Neural cell (in vitro differentiated cells): ENCODE measurements around the gene ZNF346.

Experiments used
- EP300 ChIP-seq: fragments of 450-650 bp; conservative IDR thresholded peaks from 2 replicates; pipeline ENCODE4 v1.6.1; 2014; ENCODE audit warnings: antibody characterized with exemption, mild to moderate bottlenecking, moderate library complexity; ENCODE audit not compliant: poor library complexity, severe bottlenecking
- EZH2 ChIP-seq: fragments of 200-600, 300-800 bp; shearing (Covaris generic), sonication (generic); IDR thresholded peaks from 2 replicates; pipeline ENCODE4 v1.6.1; 2014; ENCODE audit warnings: antibody characterized with exemption, low read length, borderline replicate concordance, mild to moderate bottlenecking; ENCODE audit not compliant: insufficient read depth, poor library complexity, severe bottlenecking
- POLR2AphosphoS5 ChIP-seq: IDR thresholded peaks from 2 replicates; pipeline ENCODE4 v1.6.1; 2012
- RAD21 ChIP-seq: fragments of 450-650 bp; conservative IDR thresholded peaks from 2 replicates; pipeline ENCODE4 v1.6.1; 2014; ENCODE audit warnings: antibody characterized with exemption, mild to moderate bottlenecking, moderate library complexity
- TAF1 ChIP-seq: IDR thresholded peaks from 2 replicates; pipeline ENCODE4 v1.6.1; 2012; ENCODE audit warnings: low read depth
- TF ChIP-seq, protein P1 (sequence below): fragments of 450-650 bp; IDR thresholded peaks from 2 replicates; pipeline ENCODE4 v1.5.1; 2014; ENCODE audit warnings: antibody characterized with exemption, mild to moderate bottlenecking, moderate library complexity; ENCODE audit not compliant: poor library complexity, severe bottlenecking
- TF ChIP-seq, protein P2 (sequence below): IDR thresholded peaks from 2 replicates; pipeline ENCODE4 v1.6.1; 2012; ENCODE audit warnings: borderline replicate concordance

DNA sequence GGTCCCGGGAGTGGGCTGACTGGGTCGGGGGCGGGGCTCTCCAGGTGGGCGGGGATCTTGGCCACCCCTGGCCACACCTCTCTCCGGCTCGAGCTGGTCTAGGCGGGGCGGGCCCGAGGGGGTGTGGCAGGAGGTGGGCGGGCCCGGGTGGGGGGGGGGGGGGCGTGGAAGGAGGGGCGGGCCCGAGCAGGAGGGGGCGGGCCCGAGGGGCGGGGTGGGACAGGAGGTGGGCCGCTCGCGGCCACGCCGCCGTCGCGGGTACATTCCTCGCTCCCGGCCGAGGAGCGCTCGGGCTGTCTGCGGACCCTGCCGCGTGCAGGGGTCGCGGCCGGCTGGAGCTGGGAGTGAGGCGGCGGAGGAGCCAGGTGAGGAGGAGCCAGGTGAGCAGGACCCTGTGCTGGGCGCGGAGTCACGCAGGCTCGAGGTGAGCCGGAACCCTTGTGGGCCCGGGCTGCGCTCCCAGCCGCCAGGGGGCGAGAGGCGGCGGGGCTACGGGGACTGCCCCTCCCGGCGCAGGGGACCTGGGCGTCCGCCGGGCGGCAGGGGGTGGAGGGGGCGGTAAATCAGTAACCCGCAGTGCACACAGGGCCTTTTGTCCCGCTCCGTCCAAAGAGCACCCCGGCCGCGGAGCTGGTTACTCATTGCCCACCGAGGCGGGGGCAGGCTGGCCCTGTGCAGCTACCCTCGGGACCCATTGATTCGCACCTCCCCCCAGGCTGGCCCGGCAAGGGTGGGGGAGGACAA, 64.3 kb downstream of the ZNF346 start, which contains the start of gene FGFR4:
- TF ChIP-seq, protein P1, sequence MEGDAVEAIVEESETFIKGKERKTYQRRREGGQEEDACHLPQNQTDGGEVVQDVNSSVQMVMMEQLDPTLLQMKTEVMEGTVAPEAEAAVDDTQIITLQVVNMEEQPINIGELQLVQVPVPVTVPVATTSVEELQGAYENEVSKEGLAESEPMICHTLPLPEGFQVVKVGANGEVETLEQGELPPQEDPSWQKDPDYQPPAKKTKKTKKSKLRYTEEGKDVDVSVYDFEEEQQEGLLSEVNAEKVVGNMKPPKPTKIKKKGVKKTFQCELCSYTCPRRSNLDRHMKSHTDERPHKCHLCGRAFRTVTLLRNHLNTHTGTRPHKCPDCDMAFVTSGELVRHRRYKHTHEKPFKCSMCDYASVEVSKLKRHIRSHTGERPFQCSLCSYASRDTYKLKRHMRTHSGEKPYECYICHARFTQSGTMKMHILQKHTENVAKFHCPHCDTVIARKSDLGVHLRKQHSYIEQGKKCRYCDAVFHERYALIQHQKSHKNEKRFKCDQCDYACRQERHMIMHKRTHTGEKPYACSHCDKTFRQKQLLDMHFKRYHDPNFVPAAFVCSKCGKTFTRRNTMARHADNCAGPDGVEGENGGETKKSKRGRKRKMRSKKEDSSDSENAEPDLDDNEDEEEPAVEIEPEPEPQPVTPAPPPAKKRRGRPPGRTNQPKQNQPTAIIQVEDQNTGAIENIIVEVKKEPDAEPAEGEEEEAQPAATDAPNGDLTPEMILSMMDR, result no peak
- TF ChIP-seq POLR2AphosphoS5 (no peak), RAD21 (no peak), EP300 (no peak), TAF1 (no peak), EZH2 (no peak)
- TF ChIP-seq, protein P2, sequence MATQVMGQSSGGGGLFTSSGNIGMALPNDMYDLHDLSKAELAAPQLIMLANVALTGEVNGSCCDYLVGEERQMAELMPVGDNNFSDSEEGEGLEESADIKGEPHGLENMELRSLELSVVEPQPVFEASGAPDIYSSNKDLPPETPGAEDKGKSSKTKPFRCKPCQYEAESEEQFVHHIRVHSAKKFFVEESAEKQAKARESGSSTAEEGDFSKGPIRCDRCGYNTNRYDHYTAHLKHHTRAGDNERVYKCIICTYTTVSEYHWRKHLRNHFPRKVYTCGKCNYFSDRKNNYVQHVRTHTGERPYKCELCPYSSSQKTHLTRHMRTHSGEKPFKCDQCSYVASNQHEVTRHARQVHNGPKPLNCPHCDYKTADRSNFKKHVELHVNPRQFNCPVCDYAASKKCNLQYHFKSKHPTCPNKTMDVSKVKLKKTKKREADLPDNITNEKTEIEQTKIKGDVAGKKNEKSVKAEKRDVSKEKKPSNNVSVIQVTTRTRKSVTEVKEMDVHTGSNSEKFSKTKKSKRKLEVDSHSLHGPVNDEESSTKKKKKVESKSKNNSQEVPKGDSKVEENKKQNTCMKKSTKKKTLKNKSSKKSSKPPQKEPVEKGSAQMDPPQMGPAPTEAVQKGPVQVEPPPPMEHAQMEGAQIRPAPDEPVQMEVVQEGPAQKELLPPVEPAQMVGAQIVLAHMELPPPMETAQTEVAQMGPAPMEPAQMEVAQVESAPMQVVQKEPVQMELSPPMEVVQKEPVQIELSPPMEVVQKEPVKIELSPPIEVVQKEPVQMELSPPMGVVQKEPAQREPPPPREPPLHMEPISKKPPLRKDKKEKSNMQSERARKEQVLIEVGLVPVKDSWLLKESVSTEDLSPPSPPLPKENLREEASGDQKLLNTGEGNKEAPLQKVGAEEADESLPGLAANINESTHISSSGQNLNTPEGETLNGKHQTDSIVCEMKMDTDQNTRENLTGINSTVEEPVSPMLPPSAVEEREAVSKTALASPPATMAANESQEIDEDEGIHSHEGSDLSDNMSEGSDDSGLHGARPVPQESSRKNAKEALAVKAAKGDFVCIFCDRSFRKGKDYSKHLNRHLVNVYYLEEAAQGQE, result no peak
